GM18868 (cell line): ENCODE measurements around the gene GARRE1.

ENCODE experiments used
- ATAC-seq: cut with Tn5 transposase; IDR thresholded peaks from one replicate; pipeline ENCODE4 v1.9.1; 2021; ENCODE audit warnings: mild to moderate bottlenecking, moderate library complexity; ENCODE audit not compliant: unreplicated experiment

GARRE1 gene

GRCh38 chr19:34288381-34288780, 34.0 kb downstream of the GARRE1 start:
- ATAC-seq: no peak

GRCh38 chr19:34291235-34291634, 36.9 kb downstream of the GARRE1 start:
- no peak for ATAC-seq

- no peak for ATAC-seq
These were observed 40.7 kb downstream of the GARRE1 start for GRCh38 chr19:34295103-34295502.

- ATAC-seq: no peak
These were observed 44.7 kb downstream of the GARRE1 start for GRCh38 chr19:34298891-34299520.

- ATAC-seq: no peak
These were observed 45.2 kb downstream of the GARRE1 start for GRCh38 chr19:34299576-34299975.

- no peak for ATAC-seq
These were observed 46.0 kb downstream of the GARRE1 start for GRCh38 chr19:34300380-34300779.

- no peak for ATAC-seq
These were observed 46.6 kb downstream of the GARRE1 start for GRCh38 chr19:34300962-34301361.
